Lower lobe of right lung (tissue), 2 donors: Measurements from ENCODE around the gene PTPRN2. TPM values are rescaled to one million over a fixed set of nuclear protein-coding genes. Genes with fewer than 3 reads are reported as not detected.

ENCODE experiments used
- ATAC-seq, 2 donors: fragments of 200-7000 bp; cut with Tn5 transposase; one replicate each; pipeline ENCODE4 v1.9.1; 2020 to 2022; ENCODE audit warnings: mild to moderate bottlenecking in 2 of 2, moderate library complexity in 2 of 2
- DNase-seq: peaks from one replicate; pipeline ENCODE4 v3.0.0-alpha.2; 2020
- H3K27ac ChIP-seq: fragments of 200-600 bp; one replicate; pipeline ENCODE4 v1.8.0; 2022
- H3K27me3 ChIP-seq: fragments of 200-600 bp; one replicate; pipeline ENCODE4 v1.8.0; 2022; ENCODE audit warnings: low read depth
- H3K36me3 ChIP-seq: fragments of 200-600 bp; one replicate; pipeline ENCODE4 v1.8.0; 2022; ENCODE audit warnings: mild to moderate bottlenecking
- H3K4me1 ChIP-seq: fragments of 200-600 bp; one replicate; pipeline ENCODE4 v1.8.0; 2022
- H3K4me3 ChIP-seq: fragments of 200-600 bp; one replicate; pipeline ENCODE4 v1.8.0; 2022; ENCODE audit warnings: mild to moderate bottlenecking
- H3K9me3 ChIP-seq: fragments of 200-600 bp; one replicate; pipeline ENCODE4 v1.8.0; 2022
- intact Hi-C: fragments of 100-400 bp; cut with DNase I; formaldehyde crosslinking; loops from one replicate; pipeline ENCODE4 v1.11.0; 2022
- total RNA-seq: library from RNA; stranded (reverse); fragmentation: NEBNext Ultra II Directional; extraction: Animal tissue kit (Norgen Biotek cat#: 25700); gene quantifications from one replicate; pipeline ENCODE4 v1.2.1, GENCODE V29; 2021
- TF ChIP-seq, protein P1 (sequence below): fragments of 200-600 bp; IDR thresholded peaks from one replicate; pipeline ENCODE4 v1.8.0; 2022; ENCODE audit warnings: antibody characterized with exemption, mild to moderate bottlenecking
- donor health status: DM: no; HTN: yes; CAD: no; lungs with severe emphysema.

Gene PTPRN2
- total RNA-seq, 1 donor from 2014 or later = 6.8 TPM

DNA sequence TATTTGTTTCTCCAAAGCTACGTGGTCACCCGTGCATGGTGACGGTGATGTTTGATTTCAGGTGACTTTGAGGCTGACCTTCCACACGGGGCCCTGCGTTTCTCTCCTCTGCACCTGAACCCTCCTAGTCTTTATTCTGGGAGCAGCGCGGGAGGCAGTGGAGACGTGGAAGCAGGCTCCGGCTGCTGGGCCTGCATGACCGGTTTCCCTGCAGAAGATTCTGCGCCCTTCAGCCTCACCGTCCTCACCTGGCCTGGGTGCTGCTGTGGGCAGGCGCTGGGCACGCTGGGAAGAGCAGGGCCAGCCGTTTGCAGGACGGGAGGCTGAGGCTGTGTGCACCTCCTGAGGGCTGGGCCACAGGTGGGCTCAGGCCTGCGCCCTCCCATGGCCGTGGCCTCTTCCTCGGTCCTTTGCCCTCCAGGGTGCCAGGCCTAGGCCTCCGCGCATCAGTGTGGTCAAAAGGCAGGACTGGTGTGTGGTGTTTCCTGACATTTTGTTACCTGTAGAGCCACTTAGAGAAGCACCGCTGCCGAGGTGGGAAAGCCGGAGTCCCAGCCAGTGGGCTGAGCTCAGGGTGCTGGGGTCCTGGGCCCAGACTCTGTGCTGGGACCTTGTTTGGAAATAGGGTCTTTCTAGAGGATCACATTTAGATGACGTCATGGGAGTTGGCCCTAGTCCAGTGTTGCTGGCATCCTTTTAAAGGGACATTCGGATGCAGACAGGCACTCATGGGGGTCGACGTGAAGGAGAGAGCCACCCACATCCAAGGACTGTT lies 772.5 kb downstream of the PTPRN2 start:
- TF ChIP-seq, protein P1, sequence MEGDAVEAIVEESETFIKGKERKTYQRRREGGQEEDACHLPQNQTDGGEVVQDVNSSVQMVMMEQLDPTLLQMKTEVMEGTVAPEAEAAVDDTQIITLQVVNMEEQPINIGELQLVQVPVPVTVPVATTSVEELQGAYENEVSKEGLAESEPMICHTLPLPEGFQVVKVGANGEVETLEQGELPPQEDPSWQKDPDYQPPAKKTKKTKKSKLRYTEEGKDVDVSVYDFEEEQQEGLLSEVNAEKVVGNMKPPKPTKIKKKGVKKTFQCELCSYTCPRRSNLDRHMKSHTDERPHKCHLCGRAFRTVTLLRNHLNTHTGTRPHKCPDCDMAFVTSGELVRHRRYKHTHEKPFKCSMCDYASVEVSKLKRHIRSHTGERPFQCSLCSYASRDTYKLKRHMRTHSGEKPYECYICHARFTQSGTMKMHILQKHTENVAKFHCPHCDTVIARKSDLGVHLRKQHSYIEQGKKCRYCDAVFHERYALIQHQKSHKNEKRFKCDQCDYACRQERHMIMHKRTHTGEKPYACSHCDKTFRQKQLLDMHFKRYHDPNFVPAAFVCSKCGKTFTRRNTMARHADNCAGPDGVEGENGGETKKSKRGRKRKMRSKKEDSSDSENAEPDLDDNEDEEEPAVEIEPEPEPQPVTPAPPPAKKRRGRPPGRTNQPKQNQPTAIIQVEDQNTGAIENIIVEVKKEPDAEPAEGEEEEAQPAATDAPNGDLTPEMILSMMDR = no peak
- H3K36me3 ChIP-seq = no peaks in the 10 kb centered on the region
- H3K27me3 ChIP-seq = no peaks in the 10 kb centered on the region
- H3K9me3 ChIP-seq = no peaks in the 10 kb centered on the region
- no peak for ATAC-seq
- no peaks in the 10 kb centered on the region for H3K4me1 ChIP-seq
- intact Hi-C loops = no loop called here
- H3K27ac ChIP-seq = no peak overlapping the region
- DNase-seq = peak; percentile 26
- H3K4me3 ChIP-seq = no peak overlapping the region

DNA sequence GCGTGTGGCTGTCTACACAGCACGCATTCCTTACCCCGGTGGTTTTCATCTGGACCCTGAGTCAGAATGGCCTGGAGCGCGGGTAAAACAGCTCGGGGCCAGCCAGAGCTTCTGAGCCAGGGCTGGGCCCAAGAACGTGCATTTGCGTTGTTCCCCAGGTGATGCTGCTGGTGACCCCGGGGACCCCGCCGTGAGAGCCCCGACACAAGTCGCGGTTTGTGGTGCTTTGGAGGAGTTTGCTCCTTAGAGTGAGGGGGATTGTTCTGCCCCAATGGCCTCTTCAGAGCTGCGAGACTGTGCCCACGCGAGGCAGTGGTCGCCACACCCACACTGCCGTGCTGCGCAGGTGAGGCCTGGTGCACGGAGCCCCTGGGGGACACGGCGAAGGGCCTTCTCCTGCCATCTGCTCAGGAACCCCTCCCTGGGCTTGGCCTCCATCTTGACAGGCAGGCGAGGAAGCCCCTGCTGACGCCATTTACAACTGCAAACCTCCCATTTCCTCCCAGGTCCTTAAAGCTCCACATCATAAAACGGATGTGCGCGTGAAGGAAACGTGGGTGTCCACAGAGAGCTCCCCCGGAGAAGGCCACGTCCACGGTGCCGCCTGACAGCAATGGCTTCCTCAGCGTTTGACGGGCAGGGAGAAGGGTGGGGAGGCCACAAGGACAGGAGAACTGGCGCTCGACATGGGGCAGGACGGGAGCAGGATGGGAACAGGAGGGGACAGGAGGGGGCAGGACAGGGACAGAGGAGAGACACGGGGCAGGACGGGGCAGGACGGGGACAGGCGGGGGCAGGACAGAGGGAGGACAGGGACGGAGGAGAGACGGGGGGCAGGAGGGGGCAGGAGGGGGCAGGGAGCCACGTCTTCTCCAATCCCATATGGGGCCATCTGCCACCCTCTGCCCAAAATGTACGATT lies 773.6 kb downstream of the PTPRN2 start:
- TF ChIP-seq, protein P1 = no peak
- Histone ChIP-seq H3K4me3 (no peak overlapping the region), H3K4me1 (no peaks in the 10 kb centered on the region), H3K9me3 (no peaks in the 10 kb centered on the region), H3K36me3 (no peaks in the 10 kb centered on the region), H3K27me3 (no peaks in the 10 kb centered on the region), H3K27ac (no peak overlapping the region)
- no peak for ATAC-seq
- intact Hi-C loops = no loop called here
- peak; percentile 36 for DNase-seq

DNA sequence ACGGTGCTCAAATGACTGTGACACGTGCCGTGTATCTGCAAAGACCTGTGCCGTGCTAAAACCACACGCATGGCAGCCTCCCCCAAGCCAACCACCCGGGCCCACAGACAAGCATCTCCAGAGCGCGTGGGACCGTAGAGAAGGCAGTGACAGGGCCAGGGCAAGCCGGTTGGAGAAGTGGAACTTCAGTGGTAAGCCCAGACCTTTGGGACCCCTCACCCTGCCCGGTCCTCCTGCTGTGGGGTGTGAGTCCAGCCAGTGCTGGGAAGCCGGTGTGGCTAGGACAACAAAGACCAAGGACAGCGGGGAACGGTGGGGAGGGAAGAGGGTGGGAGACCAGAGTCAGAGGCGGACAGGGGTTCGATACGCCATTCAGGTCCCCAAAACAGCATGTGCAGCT lies 774.6 kb downstream of the PTPRN2 start:
- Histone ChIP-seq H3K4me1 (no peaks in the 10 kb centered on the region), H3K27me3 (no peaks in the 10 kb centered on the region), H3K4me3 (no peak overlapping the region), H3K36me3 (no peaks in the 10 kb centered on the region), H3K27ac (no peak overlapping the region), H3K9me3 (no peaks in the 10 kb centered on the region)
- TF ChIP-seq, protein P1 = no peak
- ATAC-seq (no peak), DNase-seq (peak; percentile 13)
- intact Hi-C loops = no loop called here

DNA sequence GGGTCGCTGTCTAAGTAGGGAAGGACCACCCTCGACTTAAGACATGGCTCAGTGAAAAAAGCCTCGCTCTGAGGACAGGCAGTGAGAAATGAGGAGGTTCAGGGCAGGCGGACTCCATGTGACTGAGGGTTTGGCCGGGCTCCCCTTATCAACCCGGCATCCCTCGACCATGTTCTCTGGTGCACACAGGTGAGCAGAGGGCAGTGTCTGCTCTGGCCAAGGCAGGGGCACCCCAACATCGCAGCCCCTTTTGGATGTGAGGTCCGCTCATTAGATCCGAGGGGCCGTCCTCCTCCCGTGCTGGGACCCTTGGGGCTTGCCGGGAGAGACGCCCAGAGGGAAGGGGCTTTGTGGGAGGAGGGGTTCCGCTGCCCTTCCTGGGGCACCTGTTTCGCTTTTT lies 775.7 kb downstream of the PTPRN2 start:
- no peaks in the 10 kb centered on the region for H3K4me1 ChIP-seq
- DNase-seq (peak; percentile 25), ATAC-seq (no peak)
- intact Hi-C loops = no loop called here
- H3K4me3 ChIP-seq = no peak overlapping the region
- no peaks in the 10 kb centered on the region for H3K9me3 ChIP-seq
- no peaks in the 10 kb centered on the region for H3K36me3 ChIP-seq
- no peak overlapping the region for H3K27ac ChIP-seq
- H3K27me3 ChIP-seq = no peaks in the 10 kb centered on the region
- TF ChIP-seq, protein P1 = no peak

DNA sequence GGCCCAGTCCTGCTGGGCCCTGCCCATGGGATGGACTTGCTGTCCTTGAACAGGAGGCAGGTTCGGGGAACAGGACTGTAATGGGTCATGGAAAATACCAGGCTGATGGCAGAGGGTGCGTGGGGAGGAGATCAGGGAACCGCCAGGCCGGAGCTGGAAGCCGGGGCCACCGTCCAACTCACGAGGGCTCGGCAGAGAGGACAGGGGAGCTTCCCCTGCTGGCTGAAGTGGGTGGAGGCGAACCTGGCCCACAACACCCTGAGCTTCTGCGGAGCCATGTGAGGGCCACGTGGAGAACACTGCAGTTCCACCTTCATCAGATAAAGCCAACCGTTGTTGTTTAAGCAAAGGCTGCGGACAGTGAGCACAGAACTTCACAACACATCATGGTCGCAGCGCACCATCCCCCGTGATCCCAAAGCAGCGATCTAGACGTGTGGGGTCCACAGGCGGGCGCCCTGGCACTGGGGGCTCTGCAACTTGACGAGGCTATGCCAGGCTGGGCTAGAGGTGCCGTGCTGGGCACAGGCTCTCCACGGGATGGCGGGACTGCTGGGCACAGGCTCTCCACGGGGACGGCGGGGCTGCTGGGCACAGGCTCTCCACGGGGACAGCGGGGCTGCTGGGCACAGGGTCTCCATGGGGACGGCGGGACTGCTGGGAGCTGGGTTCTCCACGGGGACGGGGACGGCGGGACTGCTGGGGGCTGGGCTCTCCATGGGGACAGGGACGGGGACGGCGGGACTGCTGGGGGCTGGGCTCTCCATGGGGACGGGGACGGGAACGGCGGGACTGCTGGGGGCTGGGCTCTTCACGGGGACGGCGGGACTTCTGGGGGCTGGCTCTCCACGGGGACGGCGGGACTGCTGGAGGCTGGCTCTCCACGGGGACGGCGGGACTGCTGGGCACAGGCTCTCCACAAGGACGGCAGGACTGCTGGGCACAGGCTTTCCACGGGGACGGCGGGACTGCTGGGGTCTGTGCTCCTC lies 777.5 kb downstream of the PTPRN2 start:
- no peak for ATAC-seq
- no peaks in the 10 kb centered on the region for H3K4me1 ChIP-seq

More for the DNA sequence above, 777.5 kb downstream of the PTPRN2 start:
- Histone ChIP-seq H3K9me3 (no peaks in the 10 kb centered on the region), H3K36me3 (no peaks in the 10 kb centered on the region), H3K4me3 (no peak overlapping the region), H3K27ac (no peak overlapping the region), H3K27me3 (no peaks in the 10 kb centered on the region)
- TF ChIP-seq, protein P1 = no peak
- peak; percentile 33 for DNase-seq
- intact Hi-C loops = no loop called here
